GM13976 (cell line): ENCODE measurements around the gene ALDH4A1.

Experiments used
- DNase-seq: peaks from one replicate; pipeline ENCODE4 v3.0.0; 2012; ENCODE audit warnings: low spot score
- in situ Hi-C: fragments of 300-500 bp; cut with MboI; formaldehyde crosslinking; loops from one replicate; pipeline ENCODE4 v1.12.0; 2022; ENCODE audit warnings: low sequenced_read_pairs, mixed read lengths, inconsistent platforms; ENCODE audit not compliant: unreplicated experiment
- TF ChIP-seq, protein P1 (sequence below): IDR thresholded peaks from 2 replicates; pipeline ENCODE4 v1.5.1; 2012; ENCODE audit warnings: borderline replicate concordance, mild to moderate bottlenecking; ENCODE audit not compliant: insufficient read depth; ENCODE audit errors: extremely low read depth, missing control alignments, control extremely low read depth

The ALDH4A1 gene

GRCh38 chr1:18828224-18828623 lies 74.1 kb downstream of the ALDH4A1 start:
- TF ChIP-seq, protein P1, sequence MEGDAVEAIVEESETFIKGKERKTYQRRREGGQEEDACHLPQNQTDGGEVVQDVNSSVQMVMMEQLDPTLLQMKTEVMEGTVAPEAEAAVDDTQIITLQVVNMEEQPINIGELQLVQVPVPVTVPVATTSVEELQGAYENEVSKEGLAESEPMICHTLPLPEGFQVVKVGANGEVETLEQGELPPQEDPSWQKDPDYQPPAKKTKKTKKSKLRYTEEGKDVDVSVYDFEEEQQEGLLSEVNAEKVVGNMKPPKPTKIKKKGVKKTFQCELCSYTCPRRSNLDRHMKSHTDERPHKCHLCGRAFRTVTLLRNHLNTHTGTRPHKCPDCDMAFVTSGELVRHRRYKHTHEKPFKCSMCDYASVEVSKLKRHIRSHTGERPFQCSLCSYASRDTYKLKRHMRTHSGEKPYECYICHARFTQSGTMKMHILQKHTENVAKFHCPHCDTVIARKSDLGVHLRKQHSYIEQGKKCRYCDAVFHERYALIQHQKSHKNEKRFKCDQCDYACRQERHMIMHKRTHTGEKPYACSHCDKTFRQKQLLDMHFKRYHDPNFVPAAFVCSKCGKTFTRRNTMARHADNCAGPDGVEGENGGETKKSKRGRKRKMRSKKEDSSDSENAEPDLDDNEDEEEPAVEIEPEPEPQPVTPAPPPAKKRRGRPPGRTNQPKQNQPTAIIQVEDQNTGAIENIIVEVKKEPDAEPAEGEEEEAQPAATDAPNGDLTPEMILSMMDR: no peak
- DNase-seq: no peak
- in situ Hi-C loops: no loop called here

GRCh38 chr1:18823438-18823837 lies 78.9 kb downstream of the ALDH4A1 start:
- in situ Hi-C loops: no loop called here
- no peak for DNase-seq
- TF ChIP-seq, protein P1: no peak
